GM23338 (cell line): Measurements from ENCODE around the gene DHFR. TPM values are rescaled to one million over a fixed set of nuclear protein-coding genes. Genes with fewer than 3 reads are reported as not detected.

ENCODE experiments used
- ATAC-seq: fragments of 200-7000 bp; cut with Tn5 transposase; 3 replicates; pipeline ENCODE4 v1.9.1; 2020
- DNase-seq: peaks from one replicate; pipeline ENCODE4 v3.0.0-alpha.2; 2015; ENCODE audit warnings: low spot score
- H2AFZ ChIP-seq: fragments of 200-600 bp; sonication (generic); 2 replicates; pipeline ENCODE4 v1.8.0; 2016; ENCODE audit warnings: antibody characterized with exemption, mild to moderate bottlenecking, moderate library complexity
- H3F3A ChIP-seq: fragments of 200-600 bp; sonication (generic); replicated peaks from 2 replicates; pipeline ENCODE4 v1.8.0; 2017; ENCODE audit warnings: antibody characterized with exemption, mixed run types, low read depth
- H3K27ac ChIP-seq: fragments of 200-600 bp; sonication (generic); 2 replicates; pipeline ENCODE4 v1.6.1; 2016; ENCODE audit warnings: low read depth
- H3K27me3 ChIP-seq: fragments of 200-600 bp; sonication (generic); 2 replicates; pipeline ENCODE4 v1.8.0; 2016; ENCODE audit warnings: mild to moderate bottlenecking, mixed run types, moderate library complexity; ENCODE audit not compliant: insufficient read depth
- H3K36me3 ChIP-seq: fragments of 200-600 bp; sonication (generic); 2 replicates; pipeline ENCODE4 v1.8.0; 2016; ENCODE audit warnings: mild to moderate bottlenecking; ENCODE audit not compliant: insufficient read depth
- H3K4me1 ChIP-seq: fragments of 200-600 bp; sonication (generic); 2 replicates; pipeline ENCODE4 v1.8.0; 2016; ENCODE audit warnings: mild to moderate bottlenecking, moderate library complexity; ENCODE audit not compliant: insufficient read depth
- H3K4me2 ChIP-seq: fragments of 200-600 bp; sonication (generic); 2 replicates; pipeline ENCODE4 v1.7.1; 2017; ENCODE audit warnings: mixed run types
- H3K4me3 ChIP-seq: fragments of 200-600 bp; sonication (generic); 2 replicates; pipeline ENCODE4 v1.6.1; 2016; ENCODE audit warnings: mixed run types
- H3K79me2 ChIP-seq: fragments of 200-600 bp; sonication (generic); replicated peaks from 2 replicates; pipeline ENCODE4 v1.8.0; 2017; ENCODE audit warnings: mild to moderate bottlenecking; ENCODE audit not compliant: insufficient read depth
- H3K9me2 ChIP-seq: fragments of 200-600 bp; sonication (generic); 2 replicates; pipeline ENCODE4 v1.8.0; 2017; ENCODE audit not compliant: insufficient read depth
- H4K20me1 ChIP-seq: fragments of 200-600 bp; sonication (generic); replicated peaks from 2 replicates; pipeline ENCODE4 v1.8.0; 2017; ENCODE audit warnings: mild to moderate bottlenecking; ENCODE audit not compliant: insufficient read depth
- H3K27ac Mint-ChIP-seq: 2 replicates; pipeline ENCODE4 v1.8.0; 2020; ENCODE audit warnings: inconsistent platforms, mild to moderate bottlenecking, moderate library complexity, mixed read lengths
- H3K27me3 Mint-ChIP-seq: 3 replicates; pipeline ENCODE4 v1.8.0; 2022; ENCODE audit warnings: low read depth, mild to moderate bottlenecking, moderate library complexity, mixed read lengths, inconsistent platforms; ENCODE audit not compliant: insufficient read depth, poor library complexity
- H3K36me3 Mint-ChIP-seq: 3 replicates; pipeline ENCODE4 v1.8.0; 2021; ENCODE audit warnings: low read depth, mild to moderate bottlenecking, inconsistent platforms, moderate library complexity, mixed read lengths
- H3K4me1 Mint-ChIP-seq: 3 replicates; pipeline ENCODE4 v1.8.0; 2020; ENCODE audit warnings: mild to moderate bottlenecking, inconsistent platforms, mixed read lengths
- H3K4me3 Mint-ChIP-seq: 3 replicates; pipeline ENCODE4 v1.8.0; 2021; ENCODE audit warnings: moderate library complexity, mild to moderate bottlenecking, inconsistent platforms, mixed read lengths
- H3K9me3 Mint-ChIP-seq: 3 replicates; pipeline ENCODE4 v1.8.0; 2020; ENCODE audit warnings: moderate library complexity, mild to moderate bottlenecking, inconsistent platforms, mixed read lengths
- CREB1 ChIP-seq: fragments of 250-450 bp; sonication (Bioruptor Pico); IDR thresholded peaks from 2 replicates; pipeline ENCODE4 v1.5.0; 2020; ENCODE audit warnings: low read depth, mild to moderate bottlenecking, moderate library complexity
- CTCF ChIP-seq, 2 experiments: fragments of 200-600 bp in 1 of 2; sonication (generic) in 1 of 2; conservative IDR thresholded peaks; 2 replicates each; pipeline versions ENCODE4 v1.5.1 to v1.6.1; 2016 to 2017; ENCODE audit warnings: antibody characterized with exemption in 2 of 2, low read depth in 2 of 2, mild to moderate bottlenecking in 2 of 2, moderate library complexity in 1 of 2
- ETS1 ChIP-seq: IDR thresholded peaks from 2 replicates; pipeline ENCODE4 v1.6.1; 2016; ENCODE audit warnings: antibody characterized with exemption
- EZH2phosphoT487 ChIP-seq: fragments of 200-600 bp; sonication (generic); IDR thresholded peaks from one replicate; pipeline ENCODE4 v1.8.1; 2018; ENCODE audit warnings: antibody characterized with exemption; ENCODE audit not compliant: unreplicated experiment
- JUNB ChIP-seq: IDR thresholded peaks from one replicate; pipeline ENCODE4 v1.6.1; 2016; ENCODE audit warnings: antibody characterized with exemption; ENCODE audit not compliant: unreplicated experiment
- NANOG ChIP-seq: IDR thresholded peaks from 2 replicates; pipeline ENCODE4 v1.6.1; 2016; ENCODE audit warnings: antibody characterized with exemption, borderline replicate concordance
- STAT1 ChIP-seq: IDR thresholded peaks from one replicate; pipeline ENCODE4 v1.6.1; 2016; ENCODE audit warnings: antibody characterized with exemption; ENCODE audit not compliant: unreplicated experiment
- ZNF114 ChIP-seq: fragments of 250-450 bp; sonication (Bioruptor Pico); IDR thresholded peaks from 2 replicates; pipeline ENCODE4 v1.5.0; 2020; ENCODE audit warnings: mild to moderate bottlenecking, moderate library complexity
- ZNF331 ChIP-seq: fragments of 250-450 bp; sonication (Bioruptor Pico); IDR thresholded peaks from 2 replicates; pipeline ENCODE4 v1.5.0; 2020; ENCODE audit warnings: low read depth, mild to moderate bottlenecking, moderate library complexity
- polyA plus RNA-seq: library from polyadenylated mRNA; unstranded; fragments of >200 nt; fragmentation: Nextera tagmentation; extraction: Ambion mirVana; gene quantifications from 2 replicates; pipeline ENCODE4 v1.2.1, GENCODE V29; 2016
- total RNA-seq: library from RNA; depleted of rRNA; stranded (reverse); fragments of >200 nt; shearing (Covaris generic); gene quantifications from 2 replicates; pipeline ENCODE4 v1.2.3, GENCODE V29; 2014
- TF ChIP-seq, protein P1 (sequence below): IDR thresholded peaks from one replicate; pipeline ENCODE4 v1.6.1; 2018; ENCODE audit warnings: antibody characterized with exemption; ENCODE audit not compliant: unreplicated experiment

The DHFR gene
- total and polyA plus RNA-seq, 2 experiments from 2014 or later: 56.2 to 95.6 TPM

- TF ChIP-seq, protein P1, sequence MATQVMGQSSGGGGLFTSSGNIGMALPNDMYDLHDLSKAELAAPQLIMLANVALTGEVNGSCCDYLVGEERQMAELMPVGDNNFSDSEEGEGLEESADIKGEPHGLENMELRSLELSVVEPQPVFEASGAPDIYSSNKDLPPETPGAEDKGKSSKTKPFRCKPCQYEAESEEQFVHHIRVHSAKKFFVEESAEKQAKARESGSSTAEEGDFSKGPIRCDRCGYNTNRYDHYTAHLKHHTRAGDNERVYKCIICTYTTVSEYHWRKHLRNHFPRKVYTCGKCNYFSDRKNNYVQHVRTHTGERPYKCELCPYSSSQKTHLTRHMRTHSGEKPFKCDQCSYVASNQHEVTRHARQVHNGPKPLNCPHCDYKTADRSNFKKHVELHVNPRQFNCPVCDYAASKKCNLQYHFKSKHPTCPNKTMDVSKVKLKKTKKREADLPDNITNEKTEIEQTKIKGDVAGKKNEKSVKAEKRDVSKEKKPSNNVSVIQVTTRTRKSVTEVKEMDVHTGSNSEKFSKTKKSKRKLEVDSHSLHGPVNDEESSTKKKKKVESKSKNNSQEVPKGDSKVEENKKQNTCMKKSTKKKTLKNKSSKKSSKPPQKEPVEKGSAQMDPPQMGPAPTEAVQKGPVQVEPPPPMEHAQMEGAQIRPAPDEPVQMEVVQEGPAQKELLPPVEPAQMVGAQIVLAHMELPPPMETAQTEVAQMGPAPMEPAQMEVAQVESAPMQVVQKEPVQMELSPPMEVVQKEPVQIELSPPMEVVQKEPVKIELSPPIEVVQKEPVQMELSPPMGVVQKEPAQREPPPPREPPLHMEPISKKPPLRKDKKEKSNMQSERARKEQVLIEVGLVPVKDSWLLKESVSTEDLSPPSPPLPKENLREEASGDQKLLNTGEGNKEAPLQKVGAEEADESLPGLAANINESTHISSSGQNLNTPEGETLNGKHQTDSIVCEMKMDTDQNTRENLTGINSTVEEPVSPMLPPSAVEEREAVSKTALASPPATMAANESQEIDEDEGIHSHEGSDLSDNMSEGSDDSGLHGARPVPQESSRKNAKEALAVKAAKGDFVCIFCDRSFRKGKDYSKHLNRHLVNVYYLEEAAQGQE: no peak
- TF ChIP-seq CREB1 (no peak), ZNF114 (CRISPR knock-in tag) (no peak), EZH2phosphoT487 (no peak), NANOG (no peak), ZNF331 (no peak), CTCF (conservative IDR thresholded peaks at IDR 0.05; ENCODE audit: low read depth in 2 of 2) (no peak), JUNB (no peak)
Observed at GRCh38 chr5:80689627-80690026, 34.8 kb upstream of the DHFR start (continued).

- H3K27ac Mint-ChIP-seq: no peak overlapping the region
- Histone ChIP-seq H3K9me2 (no peaks in the 10 kb centered on the region), H4K20me1 (no peaks in the 10 kb centered on the region), H3K27me3 (no peaks in the 10 kb centered on the region), H3K4me3 (no peak overlapping the region), H2AFZ (no peak overlapping the region), H3K4me1 (peaks cover 6% of the 10 kb centered on the region), H3K4me2 (no peak overlapping the region), H3F3A (no peaks in the 10 kb centered on the region), H3K27ac (no peak overlapping the region), H3K36me3 (no peaks in the 10 kb centered on the region), H3K79me2 (no peaks in the 10 kb centered on the region)
- no peak overlapping the region for H3K4me3 Mint-ChIP-seq
- no peaks in the 10 kb centered on the region for H3K27me3 Mint-ChIP-seq
- peaks cover 8% of the 10 kb centered on the region; the same call in 2 of the 3 replicates for H3K36me3 Mint-ChIP-seq
- DNase-seq: no peak
- no peak for ATAC-seq
- peaks cover 8% of the 10 kb centered on the region for H3K4me1 Mint-ChIP-seq
- no peaks in the 10 kb centered on the region for H3K9me3 Mint-ChIP-seq
- TF ChIP-seq ETS1 (no peak), CREB1 (no peak), ZNF114 (CRISPR knock-in tag) (no peak), STAT1 (no peak), JUNB (no peak), ZNF331 (no peak)
- TF ChIP-seq, protein P1: no peak
Observed at GRCh38 chr5:80688648-80689420, 34.1 kb upstream of the DHFR start.
